HepG2 (cell line): ENCODE data around the gene ATP6V1G3. TPM values are rescaled to one million over a fixed set of nuclear protein-coding genes. Genes with fewer than 3 reads are reported as not detected.

ENCODE experiments used
- ATAC-seq: fragments of 200-7000 bp; cut with Tn5 transposase; 3 replicates; pipeline ENCODE4 v1.9.1; 2020; ENCODE audit warnings: mild to moderate bottlenecking, moderate library complexity
- BruUV-seq: library from RNA; stranded (reverse); fragments of 400-500 nt; replicated peaks from 2 replicates; lab custom pipeline; 2021; lab: Mats Ljungman, UMichigan
- CTCF ChIA-PET: fragments of 300-600 bp; formaldehyde crosslinking; extraction: SDS; loops from one replicate; lab custom pipeline; 2021; ENCODE audit warnings: low total read pairs, inconsistent platforms, low intra/inter-chr PET ratio; lab: Yijun Ruan, JAX
- POLR2A ChIA-PET: fragments of 350-600 bp; sonication (Branson Sonifier 250); formaldehyde crosslinking; loops from one replicate; lab custom pipeline; 2020; ENCODE audit warnings: antibody characterized with exemption, inconsistent platforms; lab: Yijun Ruan, JAX
- DNase-seq: peaks from one replicate; pipeline ENCODE4 v3.0.0-alpha.2; 2015; ENCODE audit warnings: low spot score
- FAIRE-seq: peaks from 3 replicates; lab custom pipeline; 2011; peaks lifted over from hg19 to GRCh38; lab: Jason Lieb, UNC
- H2AFZ ChIP-seq: one replicate; pipeline ENCODE4 v1.6.1; 2011; ENCODE audit warnings: low read length, inconsistent platforms
- H3K27ac ChIP-seq: fragments of 300-600 bp; 3 replicates; pipeline ENCODE4 v1.8.0; 2011; ENCODE audit warnings: mixed run types, mild to moderate bottlenecking, mixed read lengths, low read length, inconsistent platforms; ENCODE audit not compliant: insufficient read depth; ENCODE audit errors: extremely low read length
- H3K27me3 ChIP-seq, 2 experiments: fragments of 200-600 bp in 1 of 2; 2 replicates in 1 of 2; 3 replicates in 1 of 2; pipeline versions ENCODE4 v1.6.0 to v1.8.0; 2011; ENCODE audit warnings: low read length in 2 of 2, mild to moderate bottlenecking in 2 of 2, moderate library complexity in 2 of 2, inconsistent platforms in 1 of 2; ENCODE audit not compliant: insufficient read depth in 2 of 2, control insufficient read depth in 1 of 2
- H3K36me3 ChIP-seq, 2 experiments: fragments of 200-600 bp in 1 of 2; replicated peaks in 1 of 2; 2 replicates in 1 of 2; 3 replicates in 1 of 2; pipeline versions ENCODE4 v1.5.1 to v1.8.0; 2011; ENCODE audit warnings: low read length in 2 of 2, inconsistent platforms in 1 of 2; ENCODE audit not compliant: insufficient read depth in 2 of 2, control insufficient read depth in 1 of 2
- H3K4me1 ChIP-seq: 2 replicates; pipeline ENCODE4 v1.5.1; 2012; ENCODE audit warnings: low read length, inconsistent platforms; ENCODE audit not compliant: insufficient read depth
- H3K4me2 ChIP-seq: 2 replicates; pipeline ENCODE4 v1.6.0; 2011; ENCODE audit warnings: low read depth, low read length, inconsistent platforms
- H3K4me3 ChIP-seq, 3 experiments: fragments of 200-600 bp in 1 of 3; sonication (generic), shearing (Covaris generic) in 1 of 3; replicated peaks in 1 of 3; 2 replicates each; pipeline ENCODE4 v1.5.1; 2011 to 2016; ENCODE audit warnings: low read length in 3 of 3, inconsistent platforms in 2 of 3, low read depth in 2 of 3, mild to moderate bottlenecking in 2 of 3, control low read depth in 1 of 3, mixed read lengths in 1 of 3; ENCODE audit not compliant: insufficient read depth in 1 of 3
- H3K79me2 ChIP-seq: one replicate; pipeline ENCODE4 v1.6.1; 2011; ENCODE audit warnings: low read length, inconsistent platforms; ENCODE audit not compliant: insufficient read depth
- H3K9ac ChIP-seq: 2 replicates; pipeline ENCODE4 v1.6.0; 2011; ENCODE audit warnings: mild to moderate bottlenecking, low read depth, low read length, inconsistent platforms; ENCODE audit not compliant: insufficient read depth
- H3K9me3 ChIP-seq: 2 replicates; pipeline ENCODE4 v1.5.1; 2012; ENCODE audit warnings: mild to moderate bottlenecking, low read length
- H4K20me1 ChIP-seq: 2 replicates; pipeline ENCODE4 v1.6.0; 2011; ENCODE audit warnings: inconsistent platforms, mild to moderate bottlenecking, low read length, moderate library complexity; ENCODE audit not compliant: insufficient read depth
- CBX5 ChIP-seq: sonication (generic); formaldehyde crosslinking; IDR thresholded peaks from 2 replicates; pipeline ENCODE4 v1.4.0; 2020; ENCODE audit warnings: missing genetic modification reagents, borderline replicate concordance
- CENPX ChIP-seq: sonication (generic); formaldehyde crosslinking; IDR thresholded peaks from 2 replicates; pipeline ENCODE4 v1.9.0; 2021; ENCODE audit warnings: mild to moderate bottlenecking, missing genetic modification reagents, moderate library complexity
- CHD2 ChIP-seq: IDR thresholded peaks from 2 replicates; pipeline ENCODE4 v1.6.1; 2011; ENCODE audit warnings: low read depth, low read length, improper control_type of control experiment
- EED ChIP-seq: sonication (generic); formaldehyde crosslinking; IDR thresholded peaks from 2 replicates; pipeline ENCODE4 v1.5.0; 2020; ENCODE audit warnings: mild to moderate bottlenecking, missing genetic modification reagents
- EP300 ChIP-seq, 3 experiments: sonication (generic) in 1 of 3; formaldehyde crosslinking in 1 of 3; IDR thresholded peaks; 2 replicates each; pipeline versions ENCODE4 v1.5.1 to v1.6.1; 2011 to 2020; ENCODE audit warnings: low read depth in 2 of 3, low read length in 2 of 3, borderline replicate concordance in 1 of 3, improper control_type of control experiment in 1 of 3, mild to moderate bottlenecking in 1 of 3, missing genetic modification reagents in 1 of 3, moderate library complexity in 1 of 3
- GATAD2A ChIP-seq: IDR thresholded peaks from 2 replicates; pipeline ENCODE4 v1.6.1; 2016
- NCOA1 ChIP-seq: sonication (generic); formaldehyde crosslinking; IDR thresholded peaks from 2 replicates; pipeline ENCODE4 v1.9.0; 2021; ENCODE audit warnings: missing genetic modification reagents
- REXO4 ChIP-seq: sonication (generic); formaldehyde crosslinking; IDR thresholded peaks from 2 replicates; pipeline ENCODE4 v1.8.0; 2022; ENCODE audit warnings: missing genetic modification reagents, mild to moderate bottlenecking, borderline replicate concordance
- ZNF333 ChIP-seq: sonication (generic); formaldehyde crosslinking; IDR thresholded peaks from 2 replicates; pipeline ENCODE4 v1.4.0; 2020; ENCODE audit warnings: mild to moderate bottlenecking, missing genetic modification reagents, borderline replicate concordance
- ZNF772 ChIP-seq: sonication (generic); formaldehyde crosslinking; IDR thresholded peaks from 2 replicates; pipeline ENCODE4 v1.5.0; 2020; ENCODE audit warnings: mild to moderate bottlenecking, missing genetic modification reagents
- ZSCAN31 ChIP-seq: sonication (generic); formaldehyde crosslinking; IDR thresholded peaks from 2 replicates; pipeline ENCODE4 v1.5.0; 2020; ENCODE audit warnings: low read depth, mild to moderate bottlenecking, missing genetic modification reagents
- WGBS: methylation state at CpG from one replicate; pipeline ENCODE4 v1.1.6; 2017; ENCODE audit warnings: low lambda C conversion rate; 5-methylcytosine and 5-hydroxymethylcytosine counted together
- in situ Hi-C: cut with HindIII; loops from 2 replicates; pipeline ENCODE4 v1.10.0; 2017; ENCODE audit warnings: low pct_unique_long_range_greater_than_20kb; ENCODE audit not compliant: extremely low pct_ligation_motif_present
- intact Hi-C: fragments of 100-400 bp; cut with micrococcal nuclease; formaldehyde crosslinking; loops from one replicate; pipeline ENCODE4 v1.10.0; 2022; ENCODE audit not compliant: unreplicated experiment
- polyA plus RNA-seq, 8 experiments: library from polyadenylated mRNA; depleted of rRNA in 3 of 8; stranded (reverse) in 7 of 8; unstranded in 1 of 8; fragments of >200 nt; fragmentation: Illumina TruSeq in 4 of 8; extraction: Trizol in 4 of 8; gene quantifications; 2 replicates each; pipeline versions ENCODE4 v1.2.1 to v1.2.3, GENCODE V29; 2011 to 2016; ENCODE audit warnings: low read depth in 4 of 8, missing spikeins in 1 of 8, mixed read lengths in 1 of 8; ENCODE audit not compliant: insufficient read depth in 1 of 8
- total RNA-seq, 5 experiments: library from RNA; depleted of rRNA; stranded (reverse); fragments of >200 nt; fragmentation: Illumina TruSeq; extraction: Trizol; gene quantifications; 2 replicates each; pipeline ENCODE4 v1.2.3, GENCODE V29; 2016; ENCODE audit warnings: low read depth in 1 of 5
- TF ChIP-seq, protein P1 (sequence below): IDR thresholded peaks from 2 replicates; pipeline ENCODE4 v1.6.1; 2018; ENCODE audit warnings: missing genetic modification reagents, mild to moderate bottlenecking, missing compliant biosample characterization
- TF ChIP-seq, protein P2 (sequence below): sonication (generic); formaldehyde crosslinking; conservative IDR thresholded peaks from 2 replicates; pipeline ENCODE4 v1.5.0; 2020; ENCODE audit warnings: missing genetic modification reagents
- TF ChIP-seq, protein P3 (sequence below): sonication (generic); formaldehyde crosslinking; IDR thresholded peaks from 2 replicates; pipeline ENCODE4 v1.4.0; 2020; ENCODE audit warnings: missing genetic modification reagents, borderline replicate concordance
- TF ChIP-seq, protein P4 (sequence below): sonication (generic); formaldehyde crosslinking; IDR thresholded peaks from 2 replicates; pipeline ENCODE4 v1.5.1; 2020; ENCODE audit warnings: mild to moderate bottlenecking, moderate library complexity, missing genetic modification reagents

The ATP6V1G3 gene
- total and polyA plus RNA-seq, 2 of the 13 experiments (the other 11 are each of a cell fraction or from before 2014, with no cell fraction given) = not detected

DNA sequence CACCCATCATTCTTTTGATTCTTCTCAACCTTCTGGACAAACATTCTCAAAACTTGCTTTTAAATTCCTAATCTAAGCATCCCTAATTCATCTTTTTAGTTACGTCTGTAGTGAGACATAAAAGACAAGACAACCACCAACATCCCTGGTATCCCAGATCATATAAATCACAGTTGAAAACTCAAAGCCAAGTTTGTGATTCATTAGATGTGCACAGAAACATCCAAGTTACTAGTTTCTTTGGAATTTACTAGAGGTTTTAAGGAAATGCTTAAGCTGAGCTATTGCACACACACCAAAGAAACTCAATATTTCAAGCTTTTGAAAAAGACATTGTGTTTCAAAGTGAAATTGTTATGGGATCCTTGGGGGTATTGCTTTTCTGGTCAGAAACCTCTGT, 47.6 kb downstream of the ATP6V1G3 start (continued):
- TF ChIP-seq, protein P1, sequence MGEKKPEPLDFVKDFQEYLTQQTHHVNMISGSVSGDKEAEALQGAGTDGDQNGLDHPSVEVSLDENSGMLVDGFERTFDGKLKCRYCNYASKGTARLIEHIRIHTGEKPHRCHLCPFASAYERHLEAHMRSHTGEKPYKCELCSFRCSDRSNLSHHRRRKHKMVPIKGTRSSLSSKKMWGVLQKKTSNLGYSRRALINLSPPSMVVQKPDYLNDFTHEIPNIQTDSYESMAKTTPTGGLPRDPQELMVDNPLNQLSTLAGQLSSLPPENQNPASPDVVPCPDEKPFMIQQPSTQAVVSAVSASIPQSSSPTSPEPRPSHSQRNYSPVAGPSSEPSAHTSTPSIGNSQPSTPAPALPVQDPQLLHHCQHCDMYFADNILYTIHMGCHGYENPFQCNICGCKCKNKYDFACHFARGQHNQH (CRISPR knock-in tag) = no peak
- TF ChIP-seq, protein P2, sequence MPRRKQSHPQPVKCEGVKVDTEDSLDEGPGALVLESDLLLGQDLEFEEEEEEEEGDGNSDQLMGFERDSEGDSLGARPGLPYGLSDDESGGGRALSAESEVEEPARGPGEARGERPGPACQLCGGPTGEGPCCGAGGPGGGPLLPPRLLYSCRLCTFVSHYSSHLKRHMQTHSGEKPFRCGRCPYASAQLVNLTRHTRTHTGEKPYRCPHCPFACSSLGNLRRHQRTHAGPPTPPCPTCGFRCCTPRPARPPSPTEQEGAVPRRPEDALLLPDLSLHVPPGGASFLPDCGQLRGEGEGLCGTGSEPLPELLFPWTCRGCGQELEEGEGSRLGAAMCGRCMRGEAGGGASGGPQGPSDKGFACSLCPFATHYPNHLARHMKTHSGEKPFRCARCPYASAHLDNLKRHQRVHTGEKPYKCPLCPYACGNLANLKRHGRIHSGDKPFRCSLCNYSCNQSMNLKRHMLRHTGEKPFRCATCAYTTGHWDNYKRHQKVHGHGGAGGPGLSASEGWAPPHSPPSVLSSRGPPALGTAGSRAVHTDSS (CRISPR knock-in tag) = no peak

DNA sequence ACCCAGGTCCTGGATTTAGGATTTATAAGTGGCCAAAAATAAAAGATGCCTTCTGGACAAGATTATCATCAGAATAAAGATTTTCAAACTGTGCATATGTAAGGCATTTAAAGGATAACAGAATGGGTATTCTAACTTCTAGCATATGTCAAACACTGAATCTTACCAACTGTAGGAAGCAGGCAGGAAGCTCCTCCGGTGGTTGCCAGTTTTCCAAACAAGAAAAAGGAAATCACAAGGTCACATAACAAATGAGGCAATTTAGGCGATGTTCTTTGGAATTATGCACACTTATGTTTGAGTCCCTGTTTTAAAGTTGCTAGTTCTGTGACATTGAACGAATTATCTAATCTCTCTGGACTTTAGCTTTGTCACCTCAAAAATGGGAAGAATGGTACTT, 48.9 kb downstream of the ATP6V1G3 start:
- no peaks in the 10 kb centered on the region for H3K27me3 ChIP-seq
- H3K36me3 ChIP-seq = no peaks in the 10 kb centered on the region
- ChIA-PET CTCF (no interaction called here), POLR2A (no interaction called here)
- no peaks in the 10 kb centered on the region for H4K20me1 ChIP-seq
- no peak overlapping the region for H3K4me2 ChIP-seq
- FAIRE-seq (no peak), DNase-seq (no peak), ATAC-seq (no peak)
- BruUV-seq = no TSS peak
- no peaks in the 10 kb centered on the region for H3K9me3 ChIP-seq
- in situ Hi-C loops = no loop called here
- intact Hi-C loops = no loop called here
- H3K79me2 ChIP-seq = no peaks in the 10 kb centered on the region
- H3K9ac ChIP-seq = no peak overlapping the region
- H3K4me3 ChIP-seq = no peak overlapping the region
- no peaks in the 10 kb centered on the region for H3K4me1 ChIP-seq
- H2AFZ ChIP-seq = no peak overlapping the region
- no peak overlapping the region for H3K27ac ChIP-seq
- WGBS = 13% methylated on average over 3 of the region's 3 CpGs
- no peak for TF ChIP-seq CENPX (CRISPR knock-in tag)
- no peak for TF ChIP-seq ZNF772
- no peak for TF ChIP-seq EED (CRISPR knock-in tag)
- TF ChIP-seq ZSCAN31 (CRISPR knock-in tag) = no peak
- no peak for TF ChIP-seq CBX5 (CRISPR knock-in tag)
- TF ChIP-seq EP300 (IDR thresholded peaks at IDR 0.05; ENCODE audit: low read depth in 2 of 2, low read length in 2 of 2) = no peak
- no peak for TF ChIP-seq EP300 (CRISPR knock-in tag; IDR thresholded peaks at IDR 0.05; ENCODE audit: borderline replicate concordance)
- TF ChIP-seq GATAD2A (CRISPR knock-in tag) = no peak
- TF ChIP-seq, protein P3, sequence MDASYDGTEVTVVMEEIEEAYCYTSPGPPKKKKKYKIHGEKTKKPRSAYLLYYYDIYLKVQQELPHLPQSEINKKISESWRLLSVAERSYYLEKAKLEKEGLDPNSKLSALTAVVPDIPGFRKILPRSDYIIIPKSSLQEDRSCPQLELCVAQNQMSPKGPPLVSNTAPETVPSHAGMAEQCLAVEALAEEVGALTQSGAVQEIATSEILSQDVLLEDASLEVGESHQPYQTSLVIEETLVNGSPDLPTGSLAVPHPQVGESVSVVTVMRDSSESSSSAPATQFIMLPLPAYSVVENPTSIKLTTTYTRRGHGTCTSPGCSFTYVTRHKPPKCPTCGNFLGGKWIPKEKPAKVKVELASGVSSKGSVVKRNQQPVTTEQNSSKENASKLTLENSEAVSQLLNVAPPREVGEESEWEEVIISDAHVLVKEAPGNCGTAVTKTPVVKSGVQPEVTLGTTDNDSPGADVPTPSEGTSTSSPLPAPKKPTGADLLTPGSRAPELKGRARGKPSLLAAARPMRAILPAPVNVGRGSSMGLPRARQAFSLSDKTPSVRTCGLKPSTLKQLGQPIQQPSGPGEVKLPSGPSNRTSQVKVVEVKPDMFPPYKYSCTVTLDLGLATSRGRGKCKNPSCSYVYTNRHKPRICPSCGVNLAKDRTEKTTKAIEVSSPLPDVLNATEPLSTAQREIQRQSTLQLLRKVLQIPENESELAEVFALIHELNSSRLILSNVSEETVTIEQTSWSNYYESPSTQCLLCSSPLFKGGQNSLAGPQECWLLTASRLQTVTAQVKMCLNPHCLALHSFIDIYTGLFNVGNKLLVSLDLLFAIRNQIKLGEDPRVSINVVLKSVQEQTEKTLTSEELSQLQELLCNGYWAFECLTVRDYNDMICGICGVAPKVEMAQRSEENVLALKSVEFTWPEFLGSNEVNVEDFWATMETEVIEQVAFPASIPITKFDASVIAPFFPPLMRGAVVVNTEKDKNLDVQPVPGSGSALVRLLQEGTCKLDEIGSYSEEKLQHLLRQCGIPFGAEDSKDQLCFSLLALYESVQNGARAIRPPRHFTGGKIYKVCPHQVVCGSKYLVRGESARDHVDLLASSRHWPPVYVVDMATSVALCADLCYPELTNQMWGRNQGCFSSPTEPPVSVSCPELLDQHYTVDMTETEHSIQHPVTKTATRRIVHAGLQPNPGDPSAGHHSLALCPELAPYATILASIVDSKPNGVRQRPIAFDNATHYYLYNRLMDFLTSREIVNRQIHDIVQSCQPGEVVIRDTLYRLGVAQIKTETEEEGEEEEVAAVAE (CRISPR knock-in tag) = no peak
- no peak for TF ChIP-seq REXO4
- TF ChIP-seq, protein P4, sequence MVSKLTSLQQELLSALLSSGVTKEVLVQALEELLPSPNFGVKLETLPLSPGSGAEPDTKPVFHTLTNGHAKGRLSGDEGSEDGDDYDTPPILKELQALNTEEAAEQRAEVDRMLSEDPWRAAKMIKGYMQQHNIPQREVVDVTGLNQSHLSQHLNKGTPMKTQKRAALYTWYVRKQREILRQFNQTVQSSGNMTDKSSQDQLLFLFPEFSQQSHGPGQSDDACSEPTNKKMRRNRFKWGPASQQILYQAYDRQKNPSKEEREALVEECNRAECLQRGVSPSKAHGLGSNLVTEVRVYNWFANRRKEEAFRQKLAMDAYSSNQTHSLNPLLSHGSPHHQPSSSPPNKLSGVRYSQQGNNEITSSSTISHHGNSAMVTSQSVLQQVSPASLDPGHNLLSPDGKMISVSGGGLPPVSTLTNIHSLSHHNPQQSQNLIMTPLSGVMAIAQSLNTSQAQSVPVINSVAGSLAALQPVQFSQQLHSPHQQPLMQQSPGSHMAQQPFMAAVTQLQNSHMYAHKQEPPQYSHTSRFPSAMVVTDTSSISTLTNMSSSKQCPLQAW (CRISPR knock-in tag) = no peak
- TF ChIP-seq ZNF333 = no peak
- no peak for TF ChIP-seq NCOA1 (CRISPR knock-in tag)
- TF ChIP-seq CHD2 = no peak
